ES-I3 (cell line): ENCODE measurements around the gene FEV.

Experiments
- H3K36me3 ChIP-seq: 2 replicates; pipeline ENCODE4 v1.6.1; 2013; ENCODE audit warnings: mild to moderate bottlenecking, low read length, control low read depth, moderate library complexity; ENCODE audit not compliant: insufficient read depth
- H3K4me1 ChIP-seq: 2 replicates; pipeline ENCODE4 v1.6.1; 2013; ENCODE audit warnings: mild to moderate bottlenecking, control low read depth, low read length; ENCODE audit not compliant: insufficient read depth
- H3K9ac ChIP-seq: 2 replicates; pipeline ENCODE4 v1.6.1; 2013; ENCODE audit warnings: low read depth, mild to moderate bottlenecking, low read length, moderate library complexity
- H3K9me3 ChIP-seq: 2 replicates; pipeline ENCODE4 v1.6.1; 2013; ENCODE audit warnings: mild to moderate bottlenecking, low read length, moderate library complexity; ENCODE audit not compliant: control insufficient read depth, insufficient read depth

The FEV gene

GRCh38 chr2:218992196-218992595 lies 7.2 kb upstream of the FEV start:
- Histone ChIP-seq H3K36me3 (no peaks in the 10 kb centered on the region), H3K9ac (no peak overlapping the region), H3K4me1 (peaks cover 4% of the 10 kb centered on the region; the same call in 1 of the 2 replicates), H3K9me3 (no peaks in the 10 kb centered on the region)

- H3K9ac ChIP-seq: no peak overlapping the region
- H3K36me3 ChIP-seq: no peaks in the 10 kb centered on the region
- H3K9me3 ChIP-seq: no peaks in the 10 kb centered on the region
- H3K4me1 ChIP-seq: peaks cover 4% of the 10 kb centered on the region; the same call in 1 of the 2 replicates
Observed at GRCh38 chr2:218991674-218992168, 6.7 kb upstream of the FEV start.

GRCh38 chr2:218990612-218991011 lies 5.6 kb upstream of the FEV start:
- Histone ChIP-seq H3K9me3 (no peaks in the 10 kb centered on the region), H3K36me3 (no peaks in the 10 kb centered on the region)

GRCh38 chr2:218990052-218990451 lies 5.1 kb upstream of the FEV start:
- Histone ChIP-seq H3K9me3 (no peaks in the 10 kb centered on the region), H3K9ac (no peak overlapping the region), H3K36me3 (no peaks in the 10 kb centered on the region), H3K4me1 (peaks cover 4% of the 10 kb centered on the region; the same call in 1 of the 2 replicates)

More at GRCh38 chr2:218990612-218991011, 5.6 kb upstream of the FEV start:
- H3K9ac ChIP-seq: no peak overlapping the region
- H3K4me1 ChIP-seq: peaks cover 4% of the 10 kb centered on the region; the same call in 1 of the 2 replicates

- Histone ChIP-seq H3K9me3 (no peaks in the 10 kb centered on the region), H3K9ac (no peak overlapping the region), H3K4me1 (peaks cover 4% of the 10 kb centered on the region), H3K36me3 (no peaks in the 10 kb centered on the region)
Observed at GRCh38 chr2:218988650-218989049, 3.7 kb upstream of the FEV start.

GRCh38 chr2:218988164-218988563 lies 3.2 kb upstream of the FEV start:
- Histone ChIP-seq H3K36me3 (no peaks in the 10 kb centered on the region), H3K9me3 (no peaks in the 10 kb centered on the region), H3K4me1 (peaks cover 4% of the 10 kb centered on the region), H3K9ac (no peak overlapping the region)

- Histone ChIP-seq H3K9ac (no peak overlapping the region), H3K4me1 (no peaks in the 10 kb centered on the region; the same call in 1 of the 2 replicates)
Observed at GRCh38 chr2:218986148-218986761, 1.3 kb upstream of the FEV start.

GRCh38 chr2:218985325-218986091 lies 524 bp upstream of the FEV start:
- Histone ChIP-seq H3K36me3 (no peaks in the 10 kb centered on the region), H3K9ac (no peak overlapping the region), H3K4me1 (no peaks in the 10 kb centered on the region; the same call in 1 of the 2 replicates), H3K9me3 (no peaks in the 10 kb centered on the region)

More at GRCh38 chr2:218986148-218986761, 1.3 kb upstream of the FEV start:
- no peaks in the 10 kb centered on the region for H3K9me3 ChIP-seq
- no peaks in the 10 kb centered on the region for H3K36me3 ChIP-seq

GRCh38 chr2:218984239-218985020 lies 554 bp downstream of the FEV start:
- H3K9ac ChIP-seq: peak overlapping the region; percentile 30; the same call in 1 of the 2 replicates
- H3K9me3 ChIP-seq: no peaks in the 10 kb centered on the region
- H3K36me3 ChIP-seq: no peaks in the 10 kb centered on the region
- no peaks in the 10 kb centered on the region; the same call in 1 of the 2 replicates for H3K4me1 ChIP-seq

GRCh38 chr2:218983934-218984238 lies 1.1 kb downstream of the FEV start:
- Histone ChIP-seq H3K9ac (peak overlapping the region; percentile 30; the same call in 1 of the 2 replicates), H3K9me3 (no peaks in the 10 kb centered on the region), H3K4me1 (no peaks in the 10 kb centered on the region; the same call in 1 of the 2 replicates), H3K36me3 (no peaks in the 10 kb centered on the region)

GRCh38 chr2:218983263-218983933 lies 1.6 kb downstream of the FEV start:
- H3K4me1 ChIP-seq: no peaks in the 10 kb centered on the region; the same call in 1 of the 2 replicates
- H3K9me3 ChIP-seq: no peaks in the 10 kb centered on the region
- H3K36me3 ChIP-seq: no peaks in the 10 kb centered on the region
- H3K9ac ChIP-seq: 0 out of 2 replicates have a peak overlapping the region, but pooled peaks have one; percentile 30

- Histone ChIP-seq H3K4me1 (no peaks in the 10 kb centered on the region; the same call in 1 of the 2 replicates), H3K9ac (no peak overlapping the region), H3K36me3 (no peaks in the 10 kb centered on the region), H3K9me3 (no peaks in the 10 kb centered on the region)
Observed at GRCh38 chr2:218982586-218983262, 2.3 kb downstream of the FEV start.

GRCh38 chr2:218981881-218982585 lies 3.0 kb downstream of the FEV start:
- H3K9ac ChIP-seq: no peak overlapping the region; the same call in 1 of the 2 replicates
- H3K36me3 ChIP-seq: no peaks in the 10 kb centered on the region
- H3K9me3 ChIP-seq: no peaks in the 10 kb centered on the region
- no peaks in the 10 kb centered on the region; the same call in 1 of the 2 replicates for H3K4me1 ChIP-seq
